Measurements from ENCODE around the gene SOX2. TPM values are rescaled to one million over a fixed set of nuclear protein-coding genes. Genes with fewer than 3 reads are reported as not detected.
A peak's percentile ranks its signal among the peaks of the same experiment; 100 is the strongest.

Gene SOX2
- total RNA-seq (2014; rRNA removed; shearing (Covaris generic)) = 25.6 and 26.8 TPM in 2 replicates

DNA sequence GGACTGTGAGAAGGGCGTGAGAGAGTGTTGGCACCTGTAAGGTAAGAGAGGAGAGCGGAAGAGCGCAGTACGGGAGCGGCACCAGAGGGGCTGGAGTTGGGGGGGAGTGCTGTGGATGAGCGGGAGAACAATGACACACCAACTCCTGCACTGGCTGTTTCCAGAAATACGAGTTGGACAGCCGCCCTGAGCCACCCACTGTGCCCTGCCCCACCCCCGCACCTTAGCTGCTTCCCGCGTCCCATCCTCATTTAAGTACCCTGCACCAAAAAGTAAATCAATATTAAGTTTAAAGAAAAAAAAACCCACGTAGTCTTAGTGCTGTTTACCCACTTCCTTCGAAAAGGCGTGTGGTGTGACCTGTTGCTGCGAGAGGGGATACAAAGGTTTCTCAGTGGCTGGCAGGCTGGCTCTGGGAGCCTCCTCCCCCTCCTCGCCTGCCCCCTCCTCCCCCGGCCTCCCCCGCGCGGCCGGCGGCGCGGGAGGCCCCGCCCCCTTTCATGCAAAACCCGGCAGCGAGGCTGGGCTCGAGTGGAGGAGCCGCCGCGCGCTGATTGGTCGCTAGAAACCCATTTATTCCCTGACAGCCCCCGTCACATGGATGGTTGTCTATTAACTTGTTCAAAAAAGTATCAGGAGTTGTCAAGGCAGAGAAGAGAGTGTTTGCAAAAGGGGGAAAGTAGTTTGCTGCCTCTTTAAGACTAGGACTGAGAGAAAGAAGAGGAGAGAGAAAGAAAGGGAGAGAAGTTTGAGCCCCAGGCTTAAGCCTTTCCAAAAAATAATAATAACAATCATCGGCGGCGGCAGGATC, at the start of gene SOX2:
TSS of gene SOX2 (plus strand) at position 601 of the 811 bp plus-strand sequence. CDS start 436 bp downstream, outside the sequence.
- H3K4me3 ChIP-seq = peak within 1 kb of the TSS; percentile 77
- DNase-seq (ENCODE audit: low read depth in 1 of 2, low spot score in 2 of 2) = peak; percentile 89 to 92
- H3K27ac ChIP-seq = peak within 1 kb of the TSS; percentile 68
- no peaks in the 10 kb centered on the region for H3K9me3 ChIP-seq (replicated peaks)
- peaks cover 17% of the 10 kb centered on the region for H3K4me1 ChIP-seq (replicated peaks)
- H3K36me3 ChIP-seq = peaks cover 9% of the 10 kb centered on the region; the same call in 1 of the 2 replicates
- H3K27me3 ChIP-seq (replicated peaks) = no peaks in the 10 kb centered on the region

DNA sequence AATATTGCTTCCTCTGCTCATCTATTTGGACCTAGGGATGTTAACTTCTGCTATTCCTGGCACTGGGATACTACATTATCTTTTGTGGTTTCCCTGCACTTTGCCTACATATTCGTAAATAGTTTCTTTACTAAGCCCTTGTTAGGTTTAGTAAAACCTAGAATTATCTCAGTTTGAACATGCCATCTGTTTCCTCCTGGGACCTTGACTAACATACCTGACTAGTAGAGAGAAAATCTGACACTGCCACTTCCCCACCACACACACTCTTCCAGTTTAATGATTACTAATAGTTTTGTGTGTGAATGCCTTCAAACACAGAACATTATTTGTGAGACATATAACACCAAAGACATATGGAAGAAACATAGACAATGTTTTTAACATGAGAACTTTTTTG, 28.2 kb upstream of the SOX2 start:
- H3K4me3 ChIP-seq = no peak overlapping the region
- no peaks in the 10 kb centered on the region for H3K27me3 ChIP-seq (replicated peaks)
- no peaks in the 10 kb centered on the region for H3K9me3 ChIP-seq (replicated peaks)
- H3K4me1 ChIP-seq (replicated peaks) = no peaks in the 10 kb centered on the region
- H3K36me3 ChIP-seq = no peaks in the 10 kb centered on the region
- DNase-seq (ENCODE audit: low read depth in 1 of 2, low spot score in 2 of 2) = no peak
- no peak overlapping the region for H3K27ac ChIP-seq

GRCh38 chr3:181687190-181687589, 24.5 kb upstream of the SOX2 start:
- no peak overlapping the region for H3K27ac ChIP-seq
- no peaks in the 10 kb centered on the region for H3K36me3 ChIP-seq
- H3K27me3 ChIP-seq (replicated peaks) = no peaks in the 10 kb centered on the region
- H3K9me3 ChIP-seq (replicated peaks) = no peaks in the 10 kb centered on the region
- DNase-seq (ENCODE audit: low read depth in 1 of 2, low spot score in 2 of 2) = no peak
- H3K4me1 ChIP-seq (replicated peaks) = no peaks in the 10 kb centered on the region
- no peak overlapping the region for H3K4me3 ChIP-seq

DNA sequence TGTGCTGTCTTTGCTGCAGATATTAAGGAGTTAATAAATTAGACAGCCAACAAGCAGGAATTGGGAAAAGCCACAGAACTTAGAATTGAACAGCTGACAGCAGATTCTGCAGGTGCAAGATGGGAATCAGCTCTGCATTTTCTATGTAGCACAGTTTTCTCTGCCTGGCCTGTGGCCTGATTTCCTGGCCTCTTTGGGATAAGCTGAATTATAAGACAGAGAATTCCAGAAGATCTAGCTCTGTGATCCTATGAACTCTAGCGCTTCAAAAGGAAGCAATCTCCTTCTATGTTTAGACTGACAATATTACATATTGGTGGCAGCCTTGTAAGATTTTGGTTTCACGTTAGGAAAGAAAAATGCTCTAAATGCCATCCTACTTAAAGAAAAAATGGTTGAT, 24.0 kb upstream of the SOX2 start:
- Histone ChIP-seq H3K36me3 (no peaks in the 10 kb centered on the region), H3K9me3 (replicated peaks) (no peaks in the 10 kb centered on the region), H3K4me1 (replicated peaks) (no peaks in the 10 kb centered on the region), H3K27ac (no peak overlapping the region), H3K27me3 (replicated peaks) (no peaks in the 10 kb centered on the region), H3K4me3 (no peak overlapping the region)
- DNase-seq (ENCODE audit: low read depth in 1 of 2, low spot score in 2 of 2) = no peak

DNA sequence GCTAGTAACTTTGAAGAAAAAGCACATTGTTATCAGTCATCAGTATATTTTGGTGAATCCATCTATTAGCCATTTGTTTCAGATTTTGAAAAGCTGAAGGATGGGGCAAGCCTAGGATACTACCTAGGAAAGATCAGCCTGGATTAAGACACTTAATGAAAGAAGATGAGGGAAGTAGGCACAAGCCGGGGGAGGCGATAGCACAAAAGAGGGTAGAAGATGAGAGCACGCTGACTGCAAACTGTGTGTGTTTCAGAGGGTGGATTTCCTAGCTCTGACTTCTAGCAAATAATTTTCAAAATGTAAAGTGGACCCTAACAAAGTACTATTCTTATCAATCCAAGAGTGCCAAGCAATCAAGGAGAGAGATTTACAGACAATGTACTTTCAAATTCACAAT, 22.2 kb upstream of the SOX2 start:
- no peak overlapping the region for H3K4me3 ChIP-seq
- no peak overlapping the region for H3K27ac ChIP-seq
- no peaks in the 10 kb centered on the region for H3K4me1 ChIP-seq (replicated peaks)
- no peaks in the 10 kb centered on the region for H3K9me3 ChIP-seq (replicated peaks)
- no peak for DNase-seq (ENCODE audit: low read depth in 1 of 2, low spot score in 2 of 2)
- no peaks in the 10 kb centered on the region for H3K27me3 ChIP-seq (replicated peaks)
- no peaks in the 10 kb centered on the region for H3K36me3 ChIP-seq

- no peaks in the 10 kb centered on the region for H3K9me3 ChIP-seq (replicated peaks)
- H3K27ac ChIP-seq = no peak overlapping the region
- H3K36me3 ChIP-seq = no peaks in the 10 kb centered on the region
- H3K4me1 ChIP-seq (replicated peaks) = no peaks in the 10 kb centered on the region
- DNase-seq (ENCODE audit: low read depth in 1 of 2, low spot score in 2 of 2) = no peak
- no peak overlapping the region for H3K4me3 ChIP-seq
- no peaks in the 10 kb centered on the region for H3K27me3 ChIP-seq (replicated peaks)
Observed at GRCh38 chr3:181690769-181691168, 21.0 kb upstream of the SOX2 start.

GRCh38 chr3:181691901-181692300, 19.8 kb upstream of the SOX2 start:
- Histone ChIP-seq H3K4me3 (no peak overlapping the region), H3K36me3 (no peaks in the 10 kb centered on the region), H3K27ac (no peak overlapping the region), H3K9me3 (replicated peaks) (no peaks in the 10 kb centered on the region), H3K27me3 (replicated peaks) (no peaks in the 10 kb centered on the region), H3K4me1 (replicated peaks) (no peaks in the 10 kb centered on the region)
- no peak for DNase-seq (ENCODE audit: low read depth in 1 of 2, low spot score in 2 of 2)

- Histone ChIP-seq H3K4me3 (no peak overlapping the region), H3K4me1 (replicated peaks) (no peaks in the 10 kb centered on the region), H3K36me3 (no peaks in the 10 kb centered on the region), H3K27me3 (replicated peaks) (no peaks in the 10 kb centered on the region), H3K9me3 (replicated peaks) (no peaks in the 10 kb centered on the region), H3K27ac (no peak overlapping the region)
- DNase-seq (ENCODE audit: low read depth in 1 of 2, low spot score in 2 of 2) = no peak
Observed at GRCh38 chr3:181692311-181693145, 19.2 kb upstream of the SOX2 start.

DNA sequence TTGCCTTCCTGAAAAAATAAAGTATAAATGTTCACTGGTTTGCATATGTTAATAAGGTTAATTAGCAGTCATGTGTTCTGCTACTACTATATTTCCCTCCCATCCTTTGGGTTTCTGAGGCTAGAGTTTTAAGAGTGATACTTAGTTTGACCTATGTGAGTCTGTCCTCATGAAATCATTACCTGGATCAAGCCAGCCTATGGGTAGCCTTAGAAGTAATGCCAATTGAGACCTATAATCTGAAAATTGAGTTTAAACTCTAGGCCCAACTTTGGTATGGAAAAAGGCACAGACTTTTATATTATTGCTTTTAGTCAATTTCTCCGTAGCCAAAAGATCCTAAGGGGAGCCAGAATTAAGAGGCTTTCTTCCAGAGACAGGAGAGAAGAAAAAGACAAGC, 18.4 kb upstream of the SOX2 start:
- Histone ChIP-seq H3K4me1 (replicated peaks) (peaks cover 5% of the 10 kb centered on the region; the same call in 1 of the 2 replicates), H3K36me3 (no peaks in the 10 kb centered on the region), H3K27me3 (replicated peaks) (no peaks in the 10 kb centered on the region), H3K9me3 (replicated peaks) (no peaks in the 10 kb centered on the region), H3K4me3 (no peak overlapping the region), H3K27ac (no peak overlapping the region)
- DNase-seq (ENCODE audit: low read depth in 1 of 2, low spot score in 2 of 2) = no peak

GRCh38 chr3:181694805-181695660, 16.7 kb upstream of the SOX2 start:
- no peaks in the 10 kb centered on the region for H3K27me3 ChIP-seq (replicated peaks)
- peaks cover 11% of the 10 kb centered on the region; the same call in 1 of the 2 replicates for H3K4me1 ChIP-seq (replicated peaks)
- no peak overlapping the region for H3K4me3 ChIP-seq
- no peak for DNase-seq (ENCODE audit: low read depth in 1 of 2, low spot score in 2 of 2)
- no peaks in the 10 kb centered on the region for H3K9me3 ChIP-seq (replicated peaks)
- H3K27ac ChIP-seq = no peak overlapping the region
- no peaks in the 10 kb centered on the region for H3K36me3 ChIP-seq

GRCh38 chr3:181695661-181696491, 15.8 kb upstream of the SOX2 start:
- H3K4me3 ChIP-seq = no peak overlapping the region
- no peak for DNase-seq (ENCODE audit: low read depth in 1 of 2, low spot score in 2 of 2)

GRCh38 chr3:181696626-181697230, 15.0 kb upstream of the SOX2 start:
- no peaks in the 10 kb centered on the region for H3K36me3 ChIP-seq
- DNase-seq (ENCODE audit: low read depth in 1 of 2, low spot score in 2 of 2) = no peak
- H3K27ac ChIP-seq = no peak overlapping the region
- no peak overlapping the region for H3K4me3 ChIP-seq
- peaks cover 11% of the 10 kb centered on the region; the same call in 1 of the 2 replicates for H3K4me1 ChIP-seq (replicated peaks)
- H3K27me3 ChIP-seq (replicated peaks) = no peaks in the 10 kb centered on the region
- no peaks in the 10 kb centered on the region for H3K9me3 ChIP-seq (replicated peaks)

More at GRCh38 chr3:181695661-181696491, 15.8 kb upstream of the SOX2 start:
- H3K4me1 ChIP-seq (replicated peaks) = peaks cover 11% of the 10 kb centered on the region; the same call in 1 of the 2 replicates
- H3K36me3 ChIP-seq = no peaks in the 10 kb centered on the region
- H3K27ac ChIP-seq = no peak overlapping the region
- no peaks in the 10 kb centered on the region for H3K27me3 ChIP-seq (replicated peaks)
- no peaks in the 10 kb centered on the region for H3K9me3 ChIP-seq (replicated peaks)
